Hepatocyte (in vitro differentiated cells): ENCODE data around the gene AKR7A2. TPM values are rescaled to one million over a fixed set of nuclear protein-coding genes. Genes with fewer than 3 reads are reported as not detected.
"Not testable (repeated sequence)": the region's sequence is repeated elsewhere in the genome, so short reads cannot be mapped to it uniquely, and the experiment has no call there.

Experiments used
- DNase-seq: peaks from one replicate; pipeline ENCODE4 v3.0.0-alpha.2; 2016; ENCODE audit warnings: low spot score
- H2AFZ ChIP-seq: fragments of 200-600 bp; sonication (generic); 2 replicates; pipeline ENCODE4 v1.6.0; 2016; ENCODE audit warnings: antibody characterized with exemption, mild to moderate bottlenecking
- H3K27ac ChIP-seq: fragments of 200-600 bp; sonication (generic); 2 replicates; pipeline ENCODE4 v1.5.1; 2016; ENCODE audit warnings: mild to moderate bottlenecking
- H3K27me3 ChIP-seq: fragments of 200-600 bp; sonication (generic); 2 replicates; pipeline ENCODE4 v1.6.1; 2016
- H3K36me3 ChIP-seq: fragments of 200-600 bp; sonication (generic); replicated peaks from 2 replicates; pipeline ENCODE4 v1.5.1; 2016; ENCODE audit warnings: low read depth; ENCODE audit not compliant: insufficient read depth
- H3K4me1 ChIP-seq: fragments of 200-600 bp; sonication (generic); 2 replicates; pipeline ENCODE4 v1.5.1; 2016; ENCODE audit warnings: mild to moderate bottlenecking, moderate library complexity; ENCODE audit not compliant: insufficient read depth
- H3K4me2 ChIP-seq: fragments of 200-600 bp; sonication (generic); 2 replicates; pipeline ENCODE4 v1.6.0; 2016
- H3K4me3 ChIP-seq: fragments of 200-600 bp; sonication (generic); 2 replicates; pipeline ENCODE4 v1.5.1; 2016; ENCODE audit warnings: mild to moderate bottlenecking
- H3K79me2 ChIP-seq: fragments of 200-600 bp; sonication (generic); 2 replicates; pipeline ENCODE4 v1.6.0; 2017; ENCODE audit warnings: mild to moderate bottlenecking
- H3K9me2 ChIP-seq: fragments of 200-600 bp; sonication (generic); replicated peaks from 2 replicates; pipeline ENCODE4 v1.6.0; 2017; ENCODE audit warnings: mild to moderate bottlenecking; ENCODE audit not compliant: insufficient read depth
- H3K9me3 ChIP-seq: fragments of 200-600 bp; sonication (generic); 2 replicates; pipeline ENCODE4 v1.5.1; 2016; ENCODE audit warnings: low read depth, mild to moderate bottlenecking
- H4K20me1 ChIP-seq: fragments of 200-600 bp; sonication (generic); 2 replicates; pipeline ENCODE4 v1.6.0; 2016; ENCODE audit warnings: mild to moderate bottlenecking; ENCODE audit not compliant: insufficient read depth, poor library complexity, severe bottlenecking
- EZH2 ChIP-seq: fragments of 200-600 bp; sonication (generic); IDR thresholded peaks from 2 replicates; pipeline ENCODE4 v1.6.1; 2016; ENCODE audit warnings: antibody characterized with exemption, mild to moderate bottlenecking, borderline replicate concordance
- EZH2phosphoT487 ChIP-seq: fragments of 200-600 bp; sonication (generic); IDR thresholded peaks from one replicate; pipeline ENCODE4 v1.6.1; 2018; ENCODE audit warnings: antibody characterized with exemption, mild to moderate bottlenecking, low read depth, moderate library complexity; ENCODE audit not compliant: unreplicated experiment, severe bottlenecking
- WGBS: methylation state at CpG from one replicate; pipeline ENCODE4 v1.1.6; 2016; ENCODE audit warnings: low lambda C conversion rate; ENCODE audit errors: missing lambda C conversion rate; 5-methylcytosine and 5-hydroxymethylcytosine counted together
- polyA plus RNA-seq: library from polyadenylated mRNA; unstranded; fragments of >200 nt; fragmentation: Nextera tagmentation; extraction: Ambion mirVana; gene quantifications from 2 replicates; pipeline ENCODE4 v1.2.1, GENCODE V29; 2016
- total RNA-seq: library from RNA; depleted of rRNA; stranded (reverse); fragments of >200 nt; gene quantifications from 2 replicates; pipeline ENCODE4 v1.2.3, GENCODE V29; 2014
- TF ChIP-seq, protein P1 (sequence below): fragments of 200-600 bp; sonication (generic); IDR thresholded peaks from 2 replicates; pipeline ENCODE4 v1.5.1; 2016; ENCODE audit warnings: antibody characterized with exemption, mild to moderate bottlenecking; ENCODE audit not compliant: poor library complexity

The AKR7A2 gene
- total and polyA plus RNA-seq, 2 experiments from 2014 or later: 81.5 to 109 TPM

DNA sequence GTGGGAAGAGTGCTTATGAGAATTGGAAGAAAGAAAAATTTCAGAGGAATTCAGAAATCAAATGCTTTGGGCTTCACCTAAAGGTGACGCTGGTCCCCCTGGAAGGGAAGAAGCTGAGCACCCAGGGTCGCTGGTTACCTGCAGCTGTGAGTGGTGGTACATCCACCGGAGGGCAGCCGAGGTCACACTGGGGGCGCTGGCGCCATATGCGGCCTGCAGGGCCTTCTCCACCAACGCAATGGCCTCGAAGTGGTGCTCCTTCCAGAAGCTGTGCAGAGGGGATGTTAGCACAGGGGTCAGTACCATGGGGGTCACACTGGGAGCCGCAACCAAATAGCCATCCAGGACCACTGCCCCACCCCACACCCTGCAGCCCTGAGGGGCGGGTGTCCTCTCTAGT, 6.1 kb downstream of the AKR7A2 start:
- 96% methylated on average over 11 of the region's 11 CpGs for WGBS
- no peaks in the 10 kb centered on the region for H4K20me1 ChIP-seq
- H3K4me3 ChIP-seq: no peak overlapping the region
- H3K79me2 ChIP-seq: peaks cover 22% of the 10 kb centered on the region
- no peak overlapping the region for H2AFZ ChIP-seq
- H3K4me2 ChIP-seq: no peak overlapping the region
- no peak overlapping the region for H3K27ac ChIP-seq
- H3K36me3 ChIP-seq: no peaks in the 10 kb centered on the region
- DNase-seq: no peak
- no peaks in the 10 kb centered on the region for H3K9me3 ChIP-seq
- H3K4me1 ChIP-seq: no peaks in the 10 kb centered on the region
- TF ChIP-seq, protein P1, sequence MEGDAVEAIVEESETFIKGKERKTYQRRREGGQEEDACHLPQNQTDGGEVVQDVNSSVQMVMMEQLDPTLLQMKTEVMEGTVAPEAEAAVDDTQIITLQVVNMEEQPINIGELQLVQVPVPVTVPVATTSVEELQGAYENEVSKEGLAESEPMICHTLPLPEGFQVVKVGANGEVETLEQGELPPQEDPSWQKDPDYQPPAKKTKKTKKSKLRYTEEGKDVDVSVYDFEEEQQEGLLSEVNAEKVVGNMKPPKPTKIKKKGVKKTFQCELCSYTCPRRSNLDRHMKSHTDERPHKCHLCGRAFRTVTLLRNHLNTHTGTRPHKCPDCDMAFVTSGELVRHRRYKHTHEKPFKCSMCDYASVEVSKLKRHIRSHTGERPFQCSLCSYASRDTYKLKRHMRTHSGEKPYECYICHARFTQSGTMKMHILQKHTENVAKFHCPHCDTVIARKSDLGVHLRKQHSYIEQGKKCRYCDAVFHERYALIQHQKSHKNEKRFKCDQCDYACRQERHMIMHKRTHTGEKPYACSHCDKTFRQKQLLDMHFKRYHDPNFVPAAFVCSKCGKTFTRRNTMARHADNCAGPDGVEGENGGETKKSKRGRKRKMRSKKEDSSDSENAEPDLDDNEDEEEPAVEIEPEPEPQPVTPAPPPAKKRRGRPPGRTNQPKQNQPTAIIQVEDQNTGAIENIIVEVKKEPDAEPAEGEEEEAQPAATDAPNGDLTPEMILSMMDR: no peak
- TF ChIP-seq EZH2phosphoT487 (no peak), EZH2 (no peak)
- no peaks in the 10 kb centered on the region for H3K9me2 ChIP-seq
- no peaks in the 10 kb centered on the region for H3K27me3 ChIP-seq

DNA sequence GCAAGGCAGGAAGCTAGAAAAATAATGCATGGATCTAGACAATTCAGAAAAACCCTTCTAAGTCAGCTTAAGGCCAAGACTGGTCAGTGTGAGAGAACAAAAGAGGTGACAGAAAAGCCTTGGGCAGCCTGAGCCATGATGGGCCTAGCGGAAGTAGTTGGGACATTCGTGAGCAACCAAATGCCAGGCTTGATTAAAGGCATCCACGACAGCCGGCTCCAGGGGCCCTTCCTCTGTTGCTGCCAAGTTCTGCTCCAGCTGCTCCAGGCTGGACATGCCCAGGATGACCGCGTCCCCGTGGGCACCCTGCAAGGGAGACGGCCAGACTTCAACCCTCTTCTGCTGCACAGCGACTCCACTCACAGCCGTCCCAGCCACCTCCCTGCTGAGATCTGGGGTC, 7.9 kb downstream of the AKR7A2 start:
- not testable (repeated sequence) for H3K4me2 ChIP-seq, DNase-seq, H3K27me3 ChIP-seq, H3K4me1 ChIP-seq, H3K9me2 ChIP-seq, H3K9me3 ChIP-seq, H3K4me3 ChIP-seq, H3K36me3 ChIP-seq, H3K79me2 ChIP-seq, H3K27ac ChIP-seq, H2AFZ ChIP-seq, H4K20me1 ChIP-seq
- 97% methylated on average over 10 of the region's 10 CpGs for WGBS

DNA sequence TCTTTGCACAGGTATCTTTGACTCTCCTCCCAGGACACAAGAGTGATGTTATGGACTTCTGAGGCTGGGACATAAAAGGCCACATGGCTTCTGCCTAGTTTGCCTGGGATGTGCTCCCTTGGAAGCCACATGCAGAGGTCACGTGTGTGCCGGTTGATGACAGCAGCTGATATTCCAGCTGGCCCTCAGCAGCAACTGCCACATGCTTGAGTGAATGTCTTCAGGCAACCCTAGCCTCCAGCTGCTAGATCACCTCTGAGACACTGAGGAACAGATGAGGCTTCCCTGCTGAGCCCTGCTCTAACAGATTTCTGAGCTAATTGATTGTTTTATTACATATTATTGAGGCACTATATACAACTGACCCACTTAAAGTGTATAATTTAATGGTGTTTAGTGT, 11.7 kb downstream of the AKR7A2 start:
- TF ChIP-seq, protein P1: no peak
- no peak for TF ChIP-seq EZH2
- no peak overlapping the region for H3K4me3 ChIP-seq
- WGBS: 98% methylated on average over 2 of the region's 2 CpGs

DNA sequence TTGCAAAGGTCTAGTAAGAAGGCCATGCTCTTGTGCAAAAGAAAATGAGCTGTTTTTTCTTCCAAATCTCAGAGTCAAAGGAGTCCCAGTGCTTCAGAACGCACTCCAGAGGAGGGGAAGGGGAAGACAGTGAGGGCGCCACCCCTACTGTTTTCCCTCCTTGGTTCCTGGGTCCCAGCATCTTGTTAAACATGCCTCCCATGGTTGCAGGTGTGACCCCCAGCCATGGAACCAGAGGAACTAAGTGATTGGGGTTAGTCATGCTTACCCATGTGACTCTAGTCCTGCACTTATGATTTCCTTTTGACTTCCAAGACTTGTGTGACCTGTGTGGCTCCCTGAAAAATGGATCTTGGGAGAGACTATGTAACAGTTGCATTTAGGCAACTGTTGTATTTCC, 17.3 kb downstream of the AKR7A2 start:
- Histone ChIP-seq H4K20me1 (no peaks in the 10 kb centered on the region), H3K27ac (no peak overlapping the region), H3K79me2 (no peaks in the 10 kb centered on the region), H3K36me3 (no peaks in the 10 kb centered on the region), H3K4me2 (no peak overlapping the region), H3K27me3 (no peaks in the 10 kb centered on the region), H3K9me3 (peaks cover 10% of the 10 kb centered on the region), H3K4me1 (no peaks in the 10 kb centered on the region), H3K9me2 (no peaks in the 10 kb centered on the region), H3K4me3 (no peak overlapping the region), H2AFZ (no peak overlapping the region)
- no peak for DNase-seq
- TF ChIP-seq, protein P1: no peak
- TF ChIP-seq EZH2phosphoT487 (no peak), EZH2 (no peak)
- WGBS: 94% methylated on average over 2 of the region's 2 CpGs

More for the DNA sequence above, 11.7 kb downstream of the AKR7A2 start:
- no peak overlapping the region for H3K4me2 ChIP-seq
- no peak for DNase-seq
- no peak overlapping the region for H2AFZ ChIP-seq
- no peaks in the 10 kb centered on the region for H3K9me2 ChIP-seq
- H3K9me3 ChIP-seq: peaks cover under 1% of the 10 kb centered on the region
- H3K27ac ChIP-seq: no peak overlapping the region
- no peaks in the 10 kb centered on the region for H4K20me1 ChIP-seq
- H3K27me3 ChIP-seq: no peaks in the 10 kb centered on the region
- H3K4me1 ChIP-seq: no peaks in the 10 kb centered on the region
- no peaks in the 10 kb centered on the region for H3K79me2 ChIP-seq
- no peaks in the 10 kb centered on the region for H3K36me3 ChIP-seq
